Measurements from ENCODE around the gene ACSS2.

GRCh38 chr20:34926581-34926980 lies 50.2 kb downstream of the ACSS2 start:
- TF ChIP-seq POLR2AphosphoS5 (IDR thresholded peaks at IDR 0.05; ENCODE audit: low read depth) (no peak), CTCF (conservative IDR thresholded peaks at IDR 0.05; ENCODE audit: low read depth in 2 of 2) (no peak), REST (IDR thresholded peaks at IDR 0.05; ENCODE audit: unreplicated experiment) (no peak), EZH2phosphoT487 (IDR thresholded peaks at IDR 0.05; ENCODE audit: unreplicated experiment) (no peak), EZH2 (IDR thresholded peaks at IDR 0.05; ENCODE audit: low read depth, unreplicated experiment) (no peak), NANOG (IDR thresholded peaks at IDR 0.05; ENCODE audit: borderline replicate concordance) (no peak), ZNF462 (CRISPR knock-in tag; IDR thresholded peaks at IDR 0.05) (no peak), CREB1 (CRISPR knock-in tag; IDR thresholded peaks at IDR 0.05; ENCODE audit: low read depth) (no peak), JUNB (IDR thresholded peaks at IDR 0.05; ENCODE audit: unreplicated experiment) (no peak)

Measured in GM23338 (cell line).